GM12878 (cell line): ENCODE data around the gene ACAP2.

Experiments used
- JUND ChIP-seq: IDR thresholded peaks from 2 replicates; pipeline ENCODE4 v1.6.1; 2012; ENCODE audit warnings: low read depth, mild to moderate bottlenecking, low read length, improper control_type of control experiment, moderate library complexity
- PML ChIP-seq: IDR thresholded peaks from 2 replicates; pipeline ENCODE4 v1.6.1; 2012; ENCODE audit warnings: low read length, inconsistent platforms
- RCOR1 ChIP-seq: conservative IDR thresholded peaks from 2 replicates; pipeline ENCODE4 v1.6.1; 2012; ENCODE audit warnings: low read depth, low read length, improper control_type of control experiment

GRCh38 chr3:195286115-195286872 lies 156.5 kb downstream of the ACAP2 start:
- TF ChIP-seq PML (no peak), JUND (no peak), RCOR1 (no peak)
